Measurements from ENCODE around the gene DYSF.

DNA sequence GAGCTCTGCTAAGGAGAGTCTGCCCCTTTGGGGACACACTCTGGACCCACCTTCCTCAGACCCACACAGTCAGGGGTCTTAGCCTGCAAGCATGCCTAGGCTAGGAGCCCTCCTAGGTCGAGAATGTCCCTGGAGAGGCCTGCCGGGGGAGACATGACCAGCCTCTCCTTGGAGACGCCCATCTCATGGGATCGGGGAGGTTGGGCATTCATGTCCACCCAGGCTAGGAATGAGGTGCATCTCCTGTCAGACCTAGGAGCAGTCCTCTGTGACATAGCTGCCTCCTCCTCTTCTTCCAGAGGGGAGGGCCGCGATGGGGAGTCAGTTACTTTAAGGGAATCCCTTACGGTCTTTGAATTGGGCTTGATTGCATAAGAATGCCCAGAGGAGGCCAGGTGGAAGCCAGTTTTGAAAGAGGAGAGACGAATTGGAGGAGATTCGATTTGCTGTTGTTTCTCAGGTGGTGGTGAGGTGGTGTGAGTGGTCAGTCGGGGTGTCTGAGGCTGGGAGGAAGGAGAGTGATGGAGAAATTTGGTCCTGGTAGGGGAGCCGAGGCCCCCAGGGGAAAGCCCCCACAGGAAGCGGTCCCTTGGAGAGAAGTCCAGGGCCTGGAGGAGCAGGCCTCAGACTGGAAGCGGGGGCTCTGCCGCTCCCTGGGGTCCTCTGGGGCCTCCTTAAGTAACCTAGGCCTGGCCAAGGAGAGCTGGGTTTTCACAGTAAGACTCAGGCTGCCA, 241.3 kb downstream of the DYSF start:
- TF ChIP-seq, protein P1, sequence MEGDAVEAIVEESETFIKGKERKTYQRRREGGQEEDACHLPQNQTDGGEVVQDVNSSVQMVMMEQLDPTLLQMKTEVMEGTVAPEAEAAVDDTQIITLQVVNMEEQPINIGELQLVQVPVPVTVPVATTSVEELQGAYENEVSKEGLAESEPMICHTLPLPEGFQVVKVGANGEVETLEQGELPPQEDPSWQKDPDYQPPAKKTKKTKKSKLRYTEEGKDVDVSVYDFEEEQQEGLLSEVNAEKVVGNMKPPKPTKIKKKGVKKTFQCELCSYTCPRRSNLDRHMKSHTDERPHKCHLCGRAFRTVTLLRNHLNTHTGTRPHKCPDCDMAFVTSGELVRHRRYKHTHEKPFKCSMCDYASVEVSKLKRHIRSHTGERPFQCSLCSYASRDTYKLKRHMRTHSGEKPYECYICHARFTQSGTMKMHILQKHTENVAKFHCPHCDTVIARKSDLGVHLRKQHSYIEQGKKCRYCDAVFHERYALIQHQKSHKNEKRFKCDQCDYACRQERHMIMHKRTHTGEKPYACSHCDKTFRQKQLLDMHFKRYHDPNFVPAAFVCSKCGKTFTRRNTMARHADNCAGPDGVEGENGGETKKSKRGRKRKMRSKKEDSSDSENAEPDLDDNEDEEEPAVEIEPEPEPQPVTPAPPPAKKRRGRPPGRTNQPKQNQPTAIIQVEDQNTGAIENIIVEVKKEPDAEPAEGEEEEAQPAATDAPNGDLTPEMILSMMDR (IDR thresholded peaks at IDR 0.05): no peak
- TF ChIP-seq POLR2A (IDR thresholded peaks at IDR 0.05): no peak
